HG03060 (cell line): ENCODE results near the gene GPX3.
A peak's percentile ranks its signal among the peaks of the same experiment; 100 is the strongest.

Experiments used
- ATAC-seq: cut with Tn5 transposase; IDR thresholded peaks from one replicate; pipeline ENCODE4 v1.9.1; 2021; ENCODE audit warnings: low read depth, moderate number of reproducible peaks; ENCODE audit not compliant: unreplicated experiment

GPX3 gene

GRCh38 chr5:151055336-151055735, 34.9 kb downstream of the GPX3 start:
- no peak for ATAC-seq

GRCh38 chr5:151056379-151057325, 36.3 kb downstream of the GPX3 start:
- ATAC-seq, result no peak

GRCh38 chr5:151058301-151058700, 37.9 kb downstream of the GPX3 start:
- no peak for ATAC-seq

- no peak for ATAC-seq
Observed at GRCh38 chr5:151058891-151059489, 38.6 kb downstream of the GPX3 start.

- no peak for ATAC-seq
Observed at GRCh38 chr5:151060742-151061141, 40.4 kb downstream of the GPX3 start.

GRCh38 chr5:151062405-151063141, 42.2 kb downstream of the GPX3 start:
- no peak for ATAC-seq

GRCh38 chr5:151063142-151063989, 43.0 kb downstream of the GPX3 start:
- ATAC-seq, result no peak

GRCh38 chr5:151064916-151065499, 44.6 kb downstream of the GPX3 start:
- no peak for ATAC-seq

GRCh38 chr5:151065609-151066008, 45.2 kb downstream of the GPX3 start:
- no peak for ATAC-seq

GRCh38 chr5:151066920-151067319, 46.5 kb downstream of the GPX3 start:
- no peak for ATAC-seq

GRCh38 chr5:151067632-151068432, 47.4 kb downstream of the GPX3 start:
- ATAC-seq, result no peak

- ATAC-seq, result peak; percentile 45
Observed at GRCh38 chr5:151068433-151069197, 48.2 kb downstream of the GPX3 start.

GRCh38 chr5:151070449-151070848, 50.1 kb downstream of the GPX3 start:
- no peak for ATAC-seq

GRCh38 chr5:151071021-151071420, 50.6 kb downstream of the GPX3 start:
- no peak for ATAC-seq

GRCh38 chr5:151071848-151072629, 51.6 kb downstream of the GPX3 start:
- ATAC-seq, result no peak

GRCh38 chr5:151072630-151073025, 52.2 kb downstream of the GPX3 start:
- ATAC-seq, result no peak

GRCh38 chr5:151073280-151073679, 52.9 kb downstream of the GPX3 start:
- ATAC-seq, result no peak

- no peak for ATAC-seq
Observed at GRCh38 chr5:151074557-151074956, 54.2 kb downstream of the GPX3 start.
